Gastroesophageal sphincter (tissue), 3 donors: ENCODE data around the gene MICALL2.

Source experiments
- EP300 ChIP-seq: sonication (generic); formaldehyde crosslinking; IDR thresholded peaks from one replicate; pipeline ENCODE4 v1.6.1; 2017; ENCODE audit warnings: antibody characterized with exemption, mild to moderate bottlenecking
- POLR2AphosphoS5 ChIP-seq: sonication (generic); formaldehyde crosslinking; IDR thresholded peaks from one replicate; pipeline ENCODE4 v1.6.1; 2017; ENCODE audit warnings: antibody characterized with exemption
- TF ChIP-seq, protein P1 (sequence below), 4 experiments: fragments of 200-600 bp in 2 of 4; fragments of 450-650 bp in 2 of 4; sonication (generic) in 1 of 4; IDR thresholded peaks; one replicate each; pipeline ENCODE4 v1.5.1; 2017 to 2019; ENCODE audit warnings: antibody characterized with exemption in 4 of 4, mild to moderate bottlenecking in 2 of 4, moderate library complexity in 2 of 4

DNA sequence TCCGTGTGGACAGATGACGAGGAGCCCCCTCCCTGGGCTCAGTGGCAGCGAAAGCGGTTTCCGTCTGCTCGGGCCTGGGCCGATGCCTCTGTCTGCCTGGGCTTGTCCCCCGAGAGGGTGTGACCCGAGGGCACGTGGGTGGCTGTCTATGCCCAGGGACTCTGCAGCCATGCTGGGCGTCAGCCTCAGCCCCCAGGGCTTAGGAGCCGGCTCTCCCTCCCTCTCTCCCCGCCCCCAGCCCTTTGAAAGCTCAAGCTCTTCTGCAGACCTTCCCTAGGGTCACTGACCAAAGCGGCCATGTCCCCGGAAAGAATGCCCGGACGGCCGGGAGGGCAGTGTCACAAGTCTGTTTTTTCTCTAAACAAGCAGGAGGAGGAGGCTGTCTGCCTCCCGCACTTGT, 7.1 kb downstream of the MICALL2 start:
- TF ChIP-seq EP300 (no peak), POLR2AphosphoS5 (no peak)
- TF ChIP-seq, protein P1, sequence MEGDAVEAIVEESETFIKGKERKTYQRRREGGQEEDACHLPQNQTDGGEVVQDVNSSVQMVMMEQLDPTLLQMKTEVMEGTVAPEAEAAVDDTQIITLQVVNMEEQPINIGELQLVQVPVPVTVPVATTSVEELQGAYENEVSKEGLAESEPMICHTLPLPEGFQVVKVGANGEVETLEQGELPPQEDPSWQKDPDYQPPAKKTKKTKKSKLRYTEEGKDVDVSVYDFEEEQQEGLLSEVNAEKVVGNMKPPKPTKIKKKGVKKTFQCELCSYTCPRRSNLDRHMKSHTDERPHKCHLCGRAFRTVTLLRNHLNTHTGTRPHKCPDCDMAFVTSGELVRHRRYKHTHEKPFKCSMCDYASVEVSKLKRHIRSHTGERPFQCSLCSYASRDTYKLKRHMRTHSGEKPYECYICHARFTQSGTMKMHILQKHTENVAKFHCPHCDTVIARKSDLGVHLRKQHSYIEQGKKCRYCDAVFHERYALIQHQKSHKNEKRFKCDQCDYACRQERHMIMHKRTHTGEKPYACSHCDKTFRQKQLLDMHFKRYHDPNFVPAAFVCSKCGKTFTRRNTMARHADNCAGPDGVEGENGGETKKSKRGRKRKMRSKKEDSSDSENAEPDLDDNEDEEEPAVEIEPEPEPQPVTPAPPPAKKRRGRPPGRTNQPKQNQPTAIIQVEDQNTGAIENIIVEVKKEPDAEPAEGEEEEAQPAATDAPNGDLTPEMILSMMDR (IDR thresholded peaks at IDR 0.05), result no peak
